ENCODE results near the gene LRTM1. TPM values are rescaled to one million over a fixed set of nuclear protein-coding genes. Genes with fewer than 3 reads are reported as not detected.

The LRTM1 gene
- total and polyA plus RNA-seq, 8 donors = not detected

DNA sequence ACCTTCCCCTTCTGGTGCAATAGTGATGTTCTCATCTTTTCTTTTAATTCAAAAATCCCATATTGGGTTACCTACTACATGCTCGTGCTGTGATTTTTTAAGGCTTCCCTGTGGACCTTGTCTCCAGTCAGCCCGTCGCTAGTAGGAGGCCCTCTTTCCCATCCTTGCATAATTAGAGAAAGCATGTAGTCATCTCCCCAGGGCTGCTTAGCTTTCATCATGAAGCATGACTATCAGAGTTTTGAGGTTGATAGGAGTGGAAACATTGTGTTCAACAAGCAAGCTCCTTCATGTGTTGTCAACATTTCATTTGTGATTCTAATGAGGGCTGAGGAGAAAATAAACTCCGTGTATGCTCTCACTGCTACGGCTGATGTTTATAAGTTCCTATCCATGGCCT lies 8.7 kb upstream of the LRTM1 start:
- Histone ChIP-seq H3K4me3 (no peak overlapping the region), H3K9me3 (no peaks in the 10 kb centered on the region), H3K27me3 (no peaks in the 10 kb centered on the region), H3K4me1 (no peaks in the 10 kb centered on the region), H3K36me3 (no peaks in the 10 kb centered on the region), H3K27ac (no peak overlapping the region)
- ATAC-seq = no peak
- no peak for DNase-seq
- TF ChIP-seq, protein P1, sequence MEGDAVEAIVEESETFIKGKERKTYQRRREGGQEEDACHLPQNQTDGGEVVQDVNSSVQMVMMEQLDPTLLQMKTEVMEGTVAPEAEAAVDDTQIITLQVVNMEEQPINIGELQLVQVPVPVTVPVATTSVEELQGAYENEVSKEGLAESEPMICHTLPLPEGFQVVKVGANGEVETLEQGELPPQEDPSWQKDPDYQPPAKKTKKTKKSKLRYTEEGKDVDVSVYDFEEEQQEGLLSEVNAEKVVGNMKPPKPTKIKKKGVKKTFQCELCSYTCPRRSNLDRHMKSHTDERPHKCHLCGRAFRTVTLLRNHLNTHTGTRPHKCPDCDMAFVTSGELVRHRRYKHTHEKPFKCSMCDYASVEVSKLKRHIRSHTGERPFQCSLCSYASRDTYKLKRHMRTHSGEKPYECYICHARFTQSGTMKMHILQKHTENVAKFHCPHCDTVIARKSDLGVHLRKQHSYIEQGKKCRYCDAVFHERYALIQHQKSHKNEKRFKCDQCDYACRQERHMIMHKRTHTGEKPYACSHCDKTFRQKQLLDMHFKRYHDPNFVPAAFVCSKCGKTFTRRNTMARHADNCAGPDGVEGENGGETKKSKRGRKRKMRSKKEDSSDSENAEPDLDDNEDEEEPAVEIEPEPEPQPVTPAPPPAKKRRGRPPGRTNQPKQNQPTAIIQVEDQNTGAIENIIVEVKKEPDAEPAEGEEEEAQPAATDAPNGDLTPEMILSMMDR (IDR thresholded peaks at IDR 0.05) = no peak
- intact Hi-C loops (cut with DNase I) = no loop called here

DNA sequence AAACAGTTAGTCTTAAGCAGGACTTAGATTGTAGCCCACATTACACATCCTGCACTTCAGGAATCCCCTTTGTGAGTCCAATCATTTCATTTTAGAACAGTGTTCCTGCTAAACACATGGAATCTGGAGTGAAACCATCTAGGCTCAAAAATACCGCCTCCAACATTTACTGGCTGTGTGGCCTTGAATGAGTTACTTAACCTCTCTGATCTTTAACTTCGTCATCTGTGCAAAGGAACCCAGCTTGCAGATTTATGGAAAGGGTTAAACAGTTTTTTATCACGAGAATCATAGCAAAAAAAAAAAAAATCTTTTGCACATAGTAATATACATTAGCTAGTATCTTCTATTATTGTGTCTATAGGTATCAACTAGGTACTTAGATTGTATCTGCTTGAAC lies 8.0 kb upstream of the LRTM1 start:
- intact Hi-C loops (cut with DNase I) = no loop called here
- ATAC-seq = no peak
- no peak overlapping the region for H3K27ac ChIP-seq
- H3K4me3 ChIP-seq = no peak overlapping the region
- DNase-seq = no peak
- H3K27me3 ChIP-seq = no peaks in the 10 kb centered on the region
- no peaks in the 10 kb centered on the region for H3K9me3 ChIP-seq
- TF ChIP-seq, protein P1 (IDR thresholded peaks at IDR 0.05) = no peak
- no peaks in the 10 kb centered on the region for H3K4me1 ChIP-seq
- H3K36me3 ChIP-seq = no peaks in the 10 kb centered on the region

DNA sequence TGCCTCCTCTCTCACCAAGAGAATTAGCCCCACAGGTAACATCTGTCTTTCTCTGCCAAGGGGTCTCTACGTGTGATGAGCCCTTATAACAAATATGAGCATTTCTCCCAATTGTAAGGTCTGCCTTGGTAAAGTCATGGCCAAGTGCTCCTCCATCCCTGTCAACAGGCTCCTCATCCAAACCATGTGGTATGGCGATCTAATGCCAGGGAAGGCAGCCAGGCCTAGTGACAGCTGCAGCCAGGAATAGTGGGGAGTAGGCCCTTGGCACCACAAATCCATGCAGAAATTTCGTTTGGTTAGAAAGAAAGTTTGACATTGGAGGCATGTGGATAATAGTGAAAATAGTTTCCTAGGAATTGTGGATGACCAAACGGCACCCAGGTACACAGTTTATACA lies 4.7 kb upstream of the LRTM1 start:
- intact Hi-C loops (cut with DNase I) = no loop called here
- no peaks in the 10 kb centered on the region for H3K27me3 ChIP-seq
- ATAC-seq (no peak), DNase-seq (no peak)
- H3K4me3 ChIP-seq = no peak overlapping the region
- H3K36me3 ChIP-seq = no peaks in the 10 kb centered on the region
- no peaks in the 10 kb centered on the region for H3K9me3 ChIP-seq
- no peak overlapping the region for H3K27ac ChIP-seq
- TF ChIP-seq, protein P1 (IDR thresholded peaks at IDR 0.05) = no peak
- no peaks in the 10 kb centered on the region for H3K4me1 ChIP-seq

DNA sequence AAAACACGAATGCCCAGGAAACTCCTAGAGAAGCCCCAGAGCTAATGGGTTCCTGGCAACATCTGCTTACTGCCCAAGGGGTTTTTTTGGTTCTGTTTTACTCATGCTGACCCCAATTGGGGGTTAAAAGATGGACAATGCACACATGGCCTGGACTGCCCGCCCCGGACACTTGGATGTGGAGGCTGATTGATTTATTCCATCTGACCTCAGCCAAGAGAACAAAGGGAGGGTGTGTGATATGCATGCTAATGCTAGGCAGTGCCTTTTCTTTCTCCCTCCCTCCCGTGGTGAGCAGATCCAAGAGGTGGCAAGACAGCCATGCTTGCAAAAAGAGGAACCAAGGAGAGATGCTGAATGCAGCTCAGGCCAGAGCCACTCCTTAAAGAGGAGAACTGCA lies 3.3 kb upstream of the LRTM1 start:
- H3K9me3 ChIP-seq = no peaks in the 10 kb centered on the region
- no peaks in the 10 kb centered on the region for H3K36me3 ChIP-seq
- no peaks in the 10 kb centered on the region for H3K27me3 ChIP-seq
- DNase-seq = no peak
- no peak overlapping the region for H3K27ac ChIP-seq
- no peak overlapping the region for H3K4me3 ChIP-seq
- intact Hi-C loops (cut with DNase I) = no loop called here
- ATAC-seq = no peak
- TF ChIP-seq, protein P1 (IDR thresholded peaks at IDR 0.05) = no peak
- no peaks in the 10 kb centered on the region for H3K4me1 ChIP-seq

DNA sequence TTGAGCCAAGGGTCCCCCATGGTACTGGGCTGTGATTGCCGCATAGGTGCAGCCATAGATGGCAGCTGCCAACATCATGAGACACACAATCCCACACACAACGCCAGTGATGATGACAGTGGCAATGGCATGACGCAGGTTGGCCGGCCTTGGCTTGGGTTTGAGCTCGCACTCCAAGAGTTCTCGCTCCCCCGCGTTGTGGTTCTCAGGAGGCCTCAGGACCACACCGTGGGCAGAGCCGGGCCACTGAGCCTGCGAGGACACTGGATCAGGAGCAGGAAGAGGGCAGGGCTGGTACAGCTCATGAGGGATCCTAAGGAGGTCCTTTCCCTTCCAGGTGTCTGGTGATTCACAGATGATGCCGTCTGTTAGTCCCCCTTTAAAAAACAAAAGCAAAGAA lies 9.3 kb downstream of the LRTM1 start:
- TF ChIP-seq, protein P1 (IDR thresholded peaks at IDR 0.05) = no peak
- intact Hi-C loops (cut with DNase I) = no loop called here
- no peaks in the 10 kb centered on the region for H3K4me1 ChIP-seq
- DNase-seq = no peak
- H3K27me3 ChIP-seq = no peaks in the 10 kb centered on the region
- H3K27ac ChIP-seq = no peak overlapping the region
- H3K36me3 ChIP-seq = no peaks in the 10 kb centered on the region
- no peak overlapping the region for H3K4me3 ChIP-seq
- H3K9me3 ChIP-seq = no peaks in the 10 kb centered on the region
- no peak for ATAC-seq

Data from left lung (tissue), 10 donors.